ENCODE results near the gene KCNK3.

Gene KCNK3

GRCh38 chr2:26671691-26672090 is 20.8 kb upstream of the KCNK3 start:
- H3K36me3 ChIP-seq (replicated peaks), result no peaks in the 10 kb centered on the region
- in situ Hi-C loops (cut with MboI; ENCODE audit: low sequenced_read_pairs), result no loop called here
- no peak for DNase-seq (ENCODE audit: low spot score in 2 of 2)
- H3K9me3 ChIP-seq, result no peaks in the 10 kb centered on the region
- H3K4me3 ChIP-seq, result no peak overlapping the region
- no peaks in the 10 kb centered on the region for H3K4me1 ChIP-seq
- H3K27me3 ChIP-seq (ENCODE audit: low read depth), result peaks cover 21% of the 10 kb centered on the region

GRCh38 chr2:26672112-26672817 is 20.3 kb upstream of the KCNK3 start:
- Histone ChIP-seq H3K9me3 (no peaks in the 10 kb centered on the region), H3K36me3 (replicated peaks) (no peaks in the 10 kb centered on the region), H3K4me3 (no peak overlapping the region), H3K4me1 (no peaks in the 10 kb centered on the region), H3K27me3 (ENCODE audit: low read depth) (peaks cover 21% of the 10 kb centered on the region)
- no peak for DNase-seq (ENCODE audit: low spot score in 2 of 2)
- in situ Hi-C loops (cut with MboI; ENCODE audit: low sequenced_read_pairs), result no loop called here

DNA sequence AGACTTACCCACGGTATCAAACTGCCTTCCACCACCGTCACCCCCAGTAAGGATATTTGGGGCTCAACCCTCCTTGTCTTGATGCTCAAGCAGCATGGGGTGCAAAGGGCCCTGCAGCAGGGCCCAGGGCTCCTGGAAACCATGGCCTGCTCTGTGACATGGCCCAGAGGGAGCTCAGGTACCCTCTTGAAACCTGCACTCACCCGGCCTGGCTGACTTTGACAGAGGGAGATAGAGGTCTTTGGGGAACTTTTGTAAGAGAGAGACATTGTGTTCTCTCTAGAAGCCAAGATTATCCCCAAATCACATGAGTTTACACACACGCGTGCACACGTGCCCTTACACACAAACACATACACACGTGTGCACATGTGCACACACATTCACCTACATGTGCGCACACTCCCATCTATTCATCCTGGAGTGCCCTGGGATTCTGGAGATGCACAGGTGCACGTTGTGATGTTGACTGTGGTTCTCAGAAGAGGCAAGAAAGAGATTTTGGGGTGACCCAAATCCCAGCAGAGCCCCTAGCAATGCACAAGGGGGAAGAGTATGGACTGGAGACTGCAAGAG is 19.6 kb upstream of the KCNK3 start:
- no peak for DNase-seq (ENCODE audit: low spot score in 2 of 2)
- Histone ChIP-seq H3K9me3 (0 out of 2 replicates have a peak, but pooled peaks cover 3% of the 10 kb centered on the region), H3K36me3 (replicated peaks) (no peaks in the 10 kb centered on the region), H3K4me1 (no peaks in the 10 kb centered on the region), H3K27me3 (ENCODE audit: low read depth) (peaks cover 24% of the 10 kb centered on the region), H3K4me3 (no peak overlapping the region)
- in situ Hi-C loops (cut with MboI; ENCODE audit: low sequenced_read_pairs), result no loop called here

GRCh38 chr2:26674002-26674751 is 18.3 kb upstream of the KCNK3 start:
- H3K27me3 ChIP-seq (ENCODE audit: low read depth), result peaks cover 32% of the 10 kb centered on the region
- H3K4me3 ChIP-seq, result no peak overlapping the region
- in situ Hi-C loops (cut with MboI; ENCODE audit: low sequenced_read_pairs), result no loop called here
- no peaks in the 10 kb centered on the region for H3K4me1 ChIP-seq
- 0 out of 2 replicates have a peak, but pooled peaks cover 3% of the 10 kb centered on the region for H3K9me3 ChIP-seq
- DNase-seq (ENCODE audit: low spot score in 2 of 2), result no peak
- no peaks in the 10 kb centered on the region for H3K36me3 ChIP-seq (replicated peaks)

DNA sequence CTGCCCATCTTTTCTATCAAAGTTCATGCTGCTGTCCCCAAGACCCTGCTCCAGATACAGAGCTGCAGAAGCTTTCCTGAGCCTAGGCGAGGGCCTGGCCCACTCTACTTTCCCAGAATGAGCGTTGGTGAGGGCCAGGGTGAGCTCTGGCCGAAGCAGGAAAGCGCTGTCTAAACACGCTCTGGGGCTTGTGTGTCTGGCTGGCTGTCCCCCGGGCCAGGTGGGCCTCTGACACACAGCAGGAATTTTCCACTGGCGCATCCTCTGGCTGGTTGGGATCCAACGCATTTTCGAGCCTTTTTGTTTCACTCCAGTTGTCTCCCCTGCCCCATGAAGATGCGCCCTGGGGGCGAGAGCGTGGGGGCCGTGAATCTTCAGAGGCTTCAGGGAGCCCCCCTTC is 17.8 kb upstream of the KCNK3 start:
- Histone ChIP-seq H3K36me3 (replicated peaks) (no peaks in the 10 kb centered on the region), H3K27me3 (ENCODE audit: low read depth) (peaks cover 38% of the 10 kb centered on the region), H3K4me3 (no peak overlapping the region), H3K9me3 (0 out of 2 replicates have a peak, but pooled peaks cover 3% of the 10 kb centered on the region), H3K4me1 (no peaks in the 10 kb centered on the region)
- in situ Hi-C loops (cut with MboI; ENCODE audit: low sequenced_read_pairs), result no loop called here
- no peak for DNase-seq (ENCODE audit: low spot score in 2 of 2)

DNA sequence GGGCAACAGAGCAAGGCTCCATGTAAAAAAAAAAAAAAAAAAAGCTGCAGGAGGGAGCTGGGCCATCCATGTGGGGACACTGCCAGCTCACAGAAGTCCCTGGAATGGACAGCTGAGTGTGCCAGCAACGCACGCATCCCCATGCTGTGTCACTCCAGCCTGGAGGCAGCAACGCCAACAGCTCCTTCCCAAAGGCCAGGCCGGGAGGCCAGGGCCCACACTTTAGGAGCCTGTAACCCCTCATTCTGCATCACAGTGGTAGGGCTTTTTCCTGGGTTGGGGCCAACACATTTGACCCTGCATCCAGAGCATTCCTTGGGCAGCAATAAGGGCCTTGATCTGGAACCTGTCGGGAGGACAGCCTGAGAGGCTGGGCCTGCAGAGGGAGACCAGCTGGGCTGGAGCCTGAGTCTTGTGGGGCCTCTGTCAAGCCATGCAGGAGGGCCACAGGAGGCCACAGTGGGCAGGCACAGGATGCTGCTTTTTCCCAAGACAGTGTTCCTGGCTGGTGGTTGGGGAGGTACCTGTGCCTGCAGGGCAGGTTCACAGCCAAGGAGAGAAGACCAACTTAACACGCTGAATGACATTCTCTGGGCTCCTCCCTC is 16.8 kb upstream of the KCNK3 start:
- Histone ChIP-seq H3K4me3 (no peak overlapping the region), H3K27me3 (ENCODE audit: low read depth) (peaks cover 45% of the 10 kb centered on the region), H3K4me1 (no peaks in the 10 kb centered on the region), H3K9me3 (0 out of 2 replicates have a peak, but pooled peaks cover 3% of the 10 kb centered on the region), H3K36me3 (replicated peaks) (no peaks in the 10 kb centered on the region)
- in situ Hi-C loops (cut with MboI; ENCODE audit: low sequenced_read_pairs), result no loop called here
- DNase-seq (ENCODE audit: low spot score in 2 of 2), result no peak

GRCh38 chr2:26678035-26678434 is 14.5 kb upstream of the KCNK3 start:
- in situ Hi-C loops (cut with MboI; ENCODE audit: low sequenced_read_pairs), result no loop called here
- no peak for DNase-seq (ENCODE audit: low spot score in 2 of 2)
- no peaks in the 10 kb centered on the region for H3K36me3 ChIP-seq (replicated peaks)
- no peaks in the 10 kb centered on the region for H3K4me1 ChIP-seq
- 0 out of 2 replicates have a peak, but pooled peaks cover 3% of the 10 kb centered on the region for H3K9me3 ChIP-seq
- H3K27me3 ChIP-seq (ENCODE audit: low read depth), result peaks cover 27% of the 10 kb centered on the region
- no peak overlapping the region for H3K4me3 ChIP-seq

DNA sequence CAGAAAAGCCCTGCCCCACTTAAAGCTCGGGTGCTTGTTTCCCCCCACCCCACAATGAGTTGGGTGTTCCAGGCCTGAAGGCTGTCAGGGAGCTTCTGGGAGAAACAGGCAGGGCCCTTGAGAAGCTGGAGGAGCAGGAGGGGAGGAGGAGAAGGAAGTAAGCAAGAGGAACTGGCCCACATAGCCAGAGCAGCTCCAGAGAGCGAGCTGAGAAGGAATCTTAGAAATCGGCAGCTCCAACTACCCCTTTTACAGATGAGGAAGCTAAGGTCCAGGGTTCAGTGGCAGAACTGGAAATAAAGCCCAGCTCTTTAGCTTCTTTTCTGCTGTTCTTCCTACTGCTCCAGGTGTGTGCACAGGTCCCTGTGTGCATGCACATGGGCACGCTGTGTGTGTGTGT is 12.7 kb upstream of the KCNK3 start:
- H3K4me1 ChIP-seq, result no peaks in the 10 kb centered on the region
- in situ Hi-C loops (cut with MboI; ENCODE audit: low sequenced_read_pairs), result no loop called here
- H3K4me3 ChIP-seq, result no peak overlapping the region
- H3K27me3 ChIP-seq (ENCODE audit: low read depth), result peaks cover 37% of the 10 kb centered on the region
- H3K36me3 ChIP-seq (replicated peaks), result no peaks in the 10 kb centered on the region
- H3K9me3 ChIP-seq, result 0 out of 2 replicates have a peak, but pooled peaks cover 3% of the 10 kb centered on the region
- no peak for DNase-seq (ENCODE audit: low spot score in 2 of 2)

DNA sequence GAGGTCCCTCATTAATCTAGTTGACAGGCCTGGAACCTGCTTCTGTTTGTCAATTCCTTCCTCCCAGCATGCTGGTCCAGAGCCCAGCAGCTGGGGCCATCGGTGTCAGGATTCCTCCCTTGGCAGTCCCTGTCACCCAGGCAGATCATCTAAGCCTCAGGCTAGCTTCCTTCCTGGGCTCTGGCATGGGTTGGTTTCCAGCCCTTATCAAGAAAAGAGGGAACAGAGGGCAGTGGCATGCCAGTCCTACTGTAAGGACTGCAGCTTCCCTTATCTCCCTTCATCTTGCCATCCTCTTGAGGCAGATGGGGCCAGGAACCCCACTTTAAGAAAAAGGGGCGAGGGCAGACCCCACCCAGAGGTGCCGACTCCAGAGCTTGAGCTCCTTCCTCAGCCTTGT is 10.9 kb upstream of the KCNK3 start:
- DNase-seq (ENCODE audit: low spot score in 2 of 2), result no peak
- in situ Hi-C loops (cut with MboI; ENCODE audit: low sequenced_read_pairs), result no loop called here
- H3K27me3 ChIP-seq (ENCODE audit: low read depth), result peaks cover 47% of the 10 kb centered on the region
- 0 out of 2 replicates have a peak, but pooled peaks cover 3% of the 10 kb centered on the region for H3K9me3 ChIP-seq
- no peaks in the 10 kb centered on the region for H3K36me3 ChIP-seq (replicated peaks)
- H3K4me1 ChIP-seq, result no peaks in the 10 kb centered on the region
- H3K4me3 ChIP-seq, result no peak overlapping the region

DNA sequence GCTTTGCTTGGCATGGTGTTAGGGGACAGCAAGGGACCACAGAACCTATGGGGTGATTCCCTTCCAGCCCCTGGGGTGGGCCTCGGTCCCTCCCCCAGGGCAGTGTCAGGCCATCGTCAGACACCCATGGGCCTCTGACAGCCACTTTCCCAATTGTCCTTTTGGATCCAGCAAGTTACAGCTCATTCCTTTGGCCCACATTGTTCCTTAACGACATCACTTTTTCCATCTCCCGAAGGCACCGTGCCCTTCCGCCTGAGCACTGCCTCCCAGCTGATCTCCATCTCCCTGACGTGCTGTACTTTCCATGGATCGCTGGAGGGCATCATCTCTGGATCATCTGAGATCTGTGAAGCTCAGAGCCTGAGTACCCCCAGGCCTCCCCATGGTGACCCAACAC is 10.4 kb upstream of the KCNK3 start:
- Histone ChIP-seq H3K9me3 (0 out of 2 replicates have a peak, but pooled peaks cover 3% of the 10 kb centered on the region), H3K27me3 (ENCODE audit: low read depth) (peaks cover 47% of the 10 kb centered on the region), H3K4me3 (no peak overlapping the region), H3K36me3 (replicated peaks) (no peaks in the 10 kb centered on the region), H3K4me1 (no peaks in the 10 kb centered on the region)
- in situ Hi-C loops (cut with MboI; ENCODE audit: low sequenced_read_pairs), result no loop called here
- no peak for DNase-seq (ENCODE audit: low spot score in 2 of 2)

DNA sequence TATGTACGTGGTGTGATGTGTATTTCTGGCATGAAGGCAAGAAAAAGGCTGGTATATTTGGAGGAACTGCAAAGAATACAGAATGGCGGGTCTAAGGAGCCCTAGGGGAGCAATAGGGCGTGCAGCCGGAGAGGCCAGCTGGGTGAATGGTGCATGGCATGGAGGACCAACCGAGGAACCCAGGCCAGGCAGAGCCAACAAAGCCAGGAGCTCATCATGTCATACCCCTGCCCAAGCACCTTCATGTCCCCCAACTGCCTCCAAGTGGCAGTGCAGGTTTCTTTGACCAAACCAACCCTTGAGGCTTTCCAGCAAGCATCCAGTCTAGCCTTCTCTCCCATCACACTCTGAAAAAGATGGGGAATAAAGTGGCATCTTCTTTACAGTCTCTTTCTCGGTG is 8.9 kb upstream of the KCNK3 start:
- Histone ChIP-seq H3K36me3 (replicated peaks) (no peaks in the 10 kb centered on the region), H3K27me3 (ENCODE audit: low read depth) (peaks cover 50% of the 10 kb centered on the region), H3K4me1 (no peaks in the 10 kb centered on the region), H3K4me3 (no peak overlapping the region), H3K9me3 (no peaks in the 10 kb centered on the region)
- in situ Hi-C loops (cut with MboI; ENCODE audit: low sequenced_read_pairs), result no loop called here
- no peak for DNase-seq (ENCODE audit: low spot score in 2 of 2)

DNA sequence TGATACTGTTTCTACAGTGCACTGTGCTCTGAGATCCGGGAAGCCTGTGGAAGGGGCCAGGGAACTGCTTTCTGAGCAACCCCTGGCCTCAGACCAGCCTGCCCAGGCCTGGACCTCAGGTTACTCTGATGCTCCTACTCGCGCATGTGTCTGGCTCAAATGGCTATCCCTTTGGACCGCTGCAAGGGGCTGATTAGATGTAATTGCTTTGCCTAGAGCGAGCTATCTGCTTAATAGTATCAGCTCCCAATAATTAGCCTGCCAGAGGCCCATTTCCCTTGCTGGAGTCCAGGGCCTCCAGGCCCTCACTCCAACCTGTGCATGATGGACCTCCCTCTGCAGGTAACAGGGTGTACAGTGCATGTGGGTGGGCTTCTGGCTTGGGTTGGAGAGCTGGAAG is 7.2 kb upstream of the KCNK3 start:
- H3K9me3 ChIP-seq, result no peaks in the 10 kb centered on the region
- H3K27me3 ChIP-seq (ENCODE audit: low read depth), result peaks cover 34% of the 10 kb centered on the region
- H3K4me1 ChIP-seq, result no peaks in the 10 kb centered on the region
- H3K36me3 ChIP-seq (replicated peaks), result no peaks in the 10 kb centered on the region
- in situ Hi-C loops (cut with MboI; ENCODE audit: low sequenced_read_pairs), result no loop called here
- H3K4me3 ChIP-seq, result no peak overlapping the region
- no peak for DNase-seq (ENCODE audit: low spot score in 2 of 2)

- in situ Hi-C loops (cut with MboI; ENCODE audit: low sequenced_read_pairs), result no loop called here
- H3K36me3 ChIP-seq (replicated peaks), result no peaks in the 10 kb centered on the region
- H3K9me3 ChIP-seq, result no peaks in the 10 kb centered on the region
- H3K27me3 ChIP-seq (ENCODE audit: low read depth), result peaks cover 30% of the 10 kb centered on the region
- no peak for DNase-seq (ENCODE audit: low spot score in 2 of 2)
- H3K4me1 ChIP-seq, result no peaks in the 10 kb centered on the region
- H3K4me3 ChIP-seq, result no peak overlapping the region
These were observed 6.3 kb upstream of the KCNK3 start for GRCh38 chr2:26685989-26686839.
